ENCODE data around the gene RPL23.

DNA sequence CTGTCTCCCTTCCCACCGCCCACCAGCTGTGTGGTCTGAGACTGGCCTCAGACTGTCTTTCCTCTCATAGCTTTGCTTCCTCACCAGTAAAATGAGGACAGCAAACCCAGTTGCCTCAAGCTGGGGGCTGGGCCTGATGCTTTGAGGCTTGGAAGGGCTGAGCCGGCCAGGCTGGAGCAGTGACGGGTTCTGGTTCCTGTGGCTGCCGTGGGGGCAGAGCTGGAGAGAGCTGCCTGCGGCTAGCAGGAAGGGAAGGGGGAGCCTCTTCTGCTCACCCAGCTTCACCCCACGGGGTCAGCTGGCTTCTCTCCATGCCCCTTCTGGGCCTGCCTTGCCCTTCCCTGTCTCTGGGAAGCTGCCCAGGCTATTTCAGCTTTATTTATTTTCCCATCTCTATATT, 40.1 kb upstream of the RPL23 start:
- TF ChIP-seq POLR2A (IDR thresholded peaks at IDR 0.05; ENCODE audit: low read length) (no peak), GATA1 (IDR thresholded peaks at IDR 0.05; ENCODE audit: low read depth, low read length) (no peak)

Data from erythroblast (primary cell).